GM21717 (cell line): Measurements from ENCODE around the gene CDC45.
A peak's percentile ranks its signal among the peaks of the same experiment; 100 is the strongest.
"Not testable (repeated sequence)": the region's sequence is repeated elsewhere in the genome, so short reads cannot be mapped to it uniquely, and the experiment has no call there.

ENCODE experiments used
- ATAC-seq: cut with Tn5 transposase; IDR thresholded peaks from one replicate; pipeline ENCODE4 v1.9.1; 2021; ENCODE audit warnings: mild to moderate bottlenecking, moderate library complexity; ENCODE audit not compliant: unreplicated experiment

The CDC45 gene, protein sequence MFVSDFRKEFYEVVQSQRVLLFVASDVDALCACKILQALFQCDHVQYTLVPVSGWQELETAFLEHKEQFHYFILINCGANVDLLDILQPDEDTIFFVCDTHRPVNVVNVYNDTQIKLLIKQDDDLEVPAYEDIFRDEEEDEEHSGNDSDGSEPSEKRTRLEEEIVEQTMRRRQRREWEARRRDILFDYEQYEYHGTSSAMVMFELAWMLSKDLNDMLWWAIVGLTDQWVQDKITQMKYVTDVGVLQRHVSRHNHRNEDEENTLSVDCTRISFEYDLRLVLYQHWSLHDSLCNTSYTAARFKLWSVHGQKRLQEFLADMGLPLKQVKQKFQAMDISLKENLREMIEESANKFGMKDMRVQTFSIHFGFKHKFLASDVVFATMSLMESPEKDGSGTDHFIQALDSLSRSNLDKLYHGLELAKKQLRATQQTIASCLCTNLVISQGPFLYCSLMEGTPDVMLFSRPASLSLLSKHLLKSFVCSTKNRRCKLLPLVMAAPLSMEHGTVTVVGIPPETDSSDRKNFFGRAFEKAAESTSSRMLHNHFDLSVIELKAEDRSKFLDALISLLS

GRCh38 chr22:19479355-19480172 lies at the start of gene CDC45:
CDC45 (plus strand) TSS chr22:19479920; CDS start chr22:19479969, 49 bp downstream.
- ATAC-seq, result peak; percentile 69

GRCh38 chr22:19429950-19430889 lies 49.5 kb upstream of the CDC45 start:
- ATAC-seq, result no peak

DNA sequence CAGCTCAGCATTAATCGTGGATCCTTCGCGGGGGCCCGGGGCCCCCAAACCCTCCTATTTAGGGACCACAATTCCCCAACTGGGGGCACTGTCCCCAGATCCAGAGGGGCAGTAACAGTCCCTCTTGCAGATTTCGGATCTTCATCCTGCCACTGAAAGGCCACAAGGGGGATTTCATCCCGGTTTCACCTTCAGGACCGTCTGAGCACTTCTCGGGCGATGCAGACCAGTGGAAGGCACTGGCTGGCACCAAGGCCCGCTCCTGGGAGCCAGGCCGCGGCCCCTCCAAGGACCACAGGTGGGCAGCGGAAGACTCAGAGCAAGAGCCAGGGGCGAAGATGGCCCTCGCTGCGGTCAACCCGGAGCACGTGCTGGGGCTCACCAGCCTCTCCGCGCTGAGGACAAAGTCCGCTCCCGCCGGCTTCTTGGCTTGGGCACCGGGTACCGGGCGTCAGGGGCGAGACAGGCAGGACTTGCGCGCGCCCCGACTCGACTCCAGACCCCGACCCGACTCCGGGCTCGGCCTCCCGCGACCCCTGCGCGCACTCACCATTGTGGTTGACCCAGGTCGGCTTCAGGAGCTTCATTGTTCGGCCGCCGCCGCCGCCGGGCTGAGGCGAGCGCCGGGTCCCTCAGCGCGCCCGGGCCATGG lies 48.7 kb upstream of the CDC45 start:
- ATAC-seq, result no peak

- ATAC-seq, result peak; percentile 32
These were observed 48.0 kb upstream of the CDC45 start, which contains the start of gene HIRA for GRCh38 chr22:19431649-19432132. HIRA (minus strand) TSS chr22:19431733; CDS start chr22:19431476, 257 bp downstream.

- peak; percentile 65 for ATAC-seq
These were observed 47.4 kb upstream of the CDC45 start, which contains the start of gene MRPL40 for GRCh38 chr22:19432133-19432851. MRPL40 (plus strand) TSS chr22:19432545; CDS start chr22:19432555, 10 bp downstream.

GRCh38 chr22:19434401-19434800 lies 45.3 kb upstream of the CDC45 start:
- no peak for ATAC-seq

GRCh38 chr22:19434829-19435580 lies 44.7 kb upstream of the CDC45 start:
- no peak for ATAC-seq

GRCh38 chr22:19436444-19437161 lies 43.1 kb upstream of the CDC45 start:
- not testable (repeated sequence) for ATAC-seq

GRCh38 chr22:19438298-19438697 lies 41.4 kb upstream of the CDC45 start:
- ATAC-seq, result no peak

DNA sequence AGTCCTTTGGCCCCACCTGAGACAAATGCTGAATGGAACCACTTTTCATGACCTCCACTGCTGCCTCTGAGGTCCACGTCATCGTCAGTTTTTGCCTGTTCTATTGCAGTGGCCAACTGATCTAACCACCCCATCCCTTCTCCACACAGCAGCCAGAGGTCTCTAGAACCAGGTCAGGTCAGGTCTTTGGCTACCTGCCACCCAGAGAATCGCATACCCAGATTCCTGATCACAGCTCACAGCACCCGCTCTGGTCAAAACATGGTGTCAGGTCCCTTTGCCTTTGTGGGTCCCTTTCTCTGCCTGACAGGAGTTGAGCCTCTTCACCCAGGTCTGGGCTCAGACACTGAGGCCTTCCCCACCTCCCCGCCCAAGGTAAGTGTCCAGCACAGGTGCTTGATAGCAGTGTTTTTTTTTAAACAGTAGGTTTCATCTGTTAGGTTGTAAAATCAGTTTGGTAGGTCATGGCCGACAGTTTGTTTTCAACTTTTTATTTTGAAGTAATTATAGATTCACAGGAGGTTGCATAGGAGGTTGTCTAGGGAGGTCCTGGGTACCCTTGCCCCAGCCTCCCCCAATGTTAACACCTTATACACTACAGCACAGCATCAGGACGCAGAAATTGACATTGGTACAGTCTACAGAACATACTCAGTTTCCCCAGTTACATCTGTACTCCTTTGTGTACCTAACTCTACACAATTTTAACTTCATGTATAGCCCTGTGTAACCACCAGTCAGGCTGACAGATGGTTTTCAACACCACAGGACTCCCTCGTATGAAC lies 39.1 kb upstream of the CDC45 start:
- no peak for ATAC-seq

DNA sequence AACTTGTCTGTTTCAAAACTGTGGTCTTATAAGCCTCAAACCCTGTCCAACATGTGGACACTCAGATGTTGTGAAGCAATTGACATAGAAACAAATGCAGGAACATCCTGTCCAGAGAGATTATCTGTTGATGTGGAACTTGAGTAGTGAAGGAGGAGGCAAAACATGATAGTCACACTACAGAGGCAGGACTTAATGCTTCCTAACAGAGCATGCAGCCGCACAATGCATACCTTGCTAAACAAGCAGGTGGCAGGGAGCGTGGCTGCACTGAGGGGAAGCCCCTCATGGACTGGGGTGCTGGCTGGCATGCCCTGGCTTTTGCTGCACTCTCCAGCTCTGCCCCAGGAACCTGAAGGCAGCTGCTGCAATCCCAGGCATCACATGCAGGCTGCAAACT lies 37.6 kb upstream of the CDC45 start:
- no peak for ATAC-seq

DNA sequence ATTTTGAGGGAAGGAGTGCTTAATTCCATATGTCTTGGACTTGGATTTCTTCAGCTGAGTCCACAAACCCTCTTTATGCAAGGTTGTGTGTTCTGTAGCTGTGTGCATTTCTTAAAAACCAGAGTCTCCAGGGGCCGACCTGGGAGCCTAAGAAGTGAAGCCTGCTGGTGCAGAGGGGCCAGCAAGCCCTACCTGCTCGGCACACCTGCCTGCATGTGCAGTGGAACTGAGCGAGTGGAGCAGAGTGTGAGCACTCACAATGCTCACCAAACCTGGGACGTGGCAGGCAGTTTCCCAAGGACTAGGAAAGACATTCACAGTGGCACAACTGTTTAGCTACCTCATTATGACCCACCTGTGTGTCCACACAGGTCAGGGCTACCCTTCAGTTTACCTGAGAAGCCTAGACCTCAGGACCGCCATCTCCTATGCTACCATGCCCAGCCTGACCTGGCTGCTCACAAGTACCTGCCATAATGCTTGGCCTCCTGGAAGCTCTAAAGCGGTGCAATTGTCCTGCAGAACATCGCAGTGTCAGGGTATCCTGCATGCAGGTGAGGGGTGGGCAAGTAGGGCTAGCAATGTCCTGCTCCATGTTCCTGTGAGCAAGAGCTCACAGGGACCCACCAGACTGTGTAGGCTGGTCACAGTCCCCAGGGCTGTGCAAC lies 36.0 kb upstream of the CDC45 start:
- no peak for ATAC-seq

DNA sequence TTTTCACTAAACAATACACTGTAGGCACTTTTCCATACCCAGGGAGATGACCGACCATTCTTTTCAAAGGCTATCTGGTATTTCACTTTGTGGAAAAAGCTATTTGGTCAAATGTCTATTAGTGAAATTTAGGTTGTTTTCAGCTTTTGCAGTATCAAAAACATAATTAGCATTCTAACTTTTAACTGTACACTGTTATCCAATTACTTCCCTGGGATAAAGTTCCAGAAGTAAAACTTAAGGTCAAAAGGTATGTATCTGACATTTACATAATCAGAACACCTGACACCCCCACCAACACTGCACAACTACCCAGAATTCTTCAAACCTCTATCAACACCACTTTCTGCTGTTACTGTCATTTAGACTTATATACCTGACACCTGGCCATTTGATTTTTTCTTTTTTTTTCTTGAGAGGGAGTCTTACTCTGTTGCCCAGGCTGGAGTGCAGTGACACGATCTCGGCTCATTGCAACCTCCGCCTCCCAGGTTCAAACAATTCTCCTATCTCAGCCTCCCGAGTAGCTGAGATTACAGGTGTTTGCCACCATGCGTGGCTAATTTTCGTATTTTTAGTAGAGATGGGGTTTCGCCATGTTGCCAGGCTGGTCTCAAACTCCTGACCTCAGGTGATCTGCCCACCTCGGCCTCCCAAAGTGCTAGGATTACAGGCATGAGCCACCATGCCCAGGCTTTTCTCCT lies 34.3 kb upstream of the CDC45 start:
- not testable (repeated sequence) for ATAC-seq

DNA sequence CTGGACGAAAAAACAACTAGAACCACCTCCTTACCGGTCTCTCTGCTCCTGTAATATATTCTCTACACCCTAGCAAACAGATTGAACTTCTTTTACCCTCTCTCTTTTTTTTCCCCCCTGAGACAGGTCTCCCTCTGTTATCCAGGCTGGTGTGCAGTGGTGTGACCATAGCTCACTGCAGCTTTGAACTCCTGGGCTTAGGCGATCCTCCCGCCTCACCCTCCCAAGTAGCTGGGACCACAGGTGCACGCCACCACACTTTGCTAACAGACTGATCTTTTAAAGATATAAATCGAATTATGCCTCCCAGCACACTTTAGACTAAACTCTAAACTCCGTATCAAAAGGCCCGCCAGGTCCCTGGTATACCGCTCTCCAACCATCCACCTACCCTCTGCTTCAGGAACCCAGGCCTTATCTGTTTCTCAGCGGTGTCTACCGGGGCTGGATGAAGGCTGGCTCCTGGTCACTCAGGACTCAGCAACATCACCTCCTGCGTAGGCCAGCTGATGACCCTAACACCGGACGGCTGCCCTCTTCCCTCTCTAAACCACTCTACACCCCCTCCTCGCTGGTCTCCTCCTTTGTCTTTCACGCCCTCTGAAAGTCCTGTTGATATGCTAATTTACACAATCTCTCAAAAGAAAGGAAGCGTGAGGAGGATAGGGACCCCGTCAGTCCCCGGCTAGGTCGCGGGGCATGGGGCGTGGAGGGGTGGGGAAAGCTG lies 33.0 kb upstream of the CDC45 start:
- ATAC-seq, result no peak
